Measurements from ENCODE around the gene ZNF446. TPM values are rescaled to one million over a fixed set of nuclear protein-coding genes. Genes with fewer than 3 reads are reported as not detected.

ZNF446 gene
- total RNA-seq, 3 donors from 2014 or later = 10.2 to 23.4 (median 20.0) TPM

- TF ChIP-seq CTCF (IDR thresholded peaks at IDR 0.05) = no peak
- no peak for TF ChIP-seq POLR2A (IDR thresholded peaks at IDR 0.05)
- TF ChIP-seq POLR2AphosphoS5 (IDR thresholded peaks at IDR 0.05) = no peak
- H3K4me3 ChIP-seq = no peak overlapping the region
- H3K9me3 ChIP-seq = no peaks in the 10 kb centered on the region
- H3K4me1 ChIP-seq = peaks cover 9 to 16% of the 10 kb centered on the region in 2 donors
- H3K27me3 ChIP-seq = no peaks in the 10 kb centered on the region
- no peaks in the 10 kb centered on the region for H3K36me3 ChIP-seq
- intact Hi-C loops (cut with DNase I; ENCODE audit: low total_unique reads) = no loop called here
- DNase-seq (ENCODE audit: low spot score in 2 of 2) = no peak
- no peak overlapping the region for H3K27ac ChIP-seq
These were observed 45.5 kb downstream of the ZNF446 start for GRCh38 chr19:58521651-58522050.

GRCh38 chr19:58522709-58523108 lies 46.6 kb downstream of the ZNF446 start:
- intact Hi-C loops (cut with DNase I; ENCODE audit: low total_unique reads) = no loop called here
- no peak for DNase-seq (ENCODE audit: low spot score in 2 of 2)
- H3K27me3 ChIP-seq = no peaks in the 10 kb centered on the region
- peaks cover 7 to 13% of the 10 kb centered on the region in 2 donors for H3K4me1 ChIP-seq
- TF ChIP-seq POLR2A (IDR thresholded peaks at IDR 0.05) = no peak
- TF ChIP-seq POLR2AphosphoS5 (IDR thresholded peaks at IDR 0.05) = no peak
- TF ChIP-seq CTCF (IDR thresholded peaks at IDR 0.05) = no peak
- H3K27ac ChIP-seq = no peak overlapping the region
- H3K36me3 ChIP-seq = no peaks in the 10 kb centered on the region
- H3K9me3 ChIP-seq = no peaks in the 10 kb centered on the region
- no peak overlapping the region for H3K4me3 ChIP-seq

GRCh38 chr19:58529405-58529804 lies 53.3 kb downstream of the ZNF446 start:
- H3K27ac ChIP-seq = no peak overlapping the region
- DNase-seq (ENCODE audit: low spot score in 2 of 2) = no peak
- no peaks in the 10 kb centered on the region for H3K4me1 ChIP-seq
- H3K27me3 ChIP-seq = peaks cover 0 to 5% of the 10 kb centered on the region in 2 donors
- H3K9me3 ChIP-seq = no peaks in the 10 kb centered on the region
- intact Hi-C loops (cut with DNase I; ENCODE audit: low total_unique reads) = no loop called here
- TF ChIP-seq POLR2A (IDR thresholded peaks at IDR 0.05) = no peak
- TF ChIP-seq POLR2AphosphoS5 (IDR thresholded peaks at IDR 0.05) = no peak
- no peak for TF ChIP-seq CTCF (IDR thresholded peaks at IDR 0.05)
- H3K36me3 ChIP-seq = no peaks in the 10 kb centered on the region
- no peak overlapping the region for H3K4me3 ChIP-seq

Other genes starting within 250 kb of the ZNF446 start
- gene ZNF544, start 247.4 kb upstream of the ZNF446 start, total RNA-seq = 10 to 100 TPM; 10.1 to 70.2 (median 36.1) TPM
- 10 to 100 TPM in 1 of 3 donors, 1 to 10 TPM in 2; 4.2 to 10.8 (median 9.2) TPM for gene ZNF8, start 197.4 kb upstream of the ZNF446 start, total RNA-seq
- gene ERVK3-1, start 171.0 kb upstream of the ZNF446 start, total RNA-seq = 10 to 100 TPM; 44.3 to 72.7 (median 60.0) TPM
- gene ZSCAN22, start 149.4 kb upstream of the ZNF446 start, total RNA-seq = 1 to 10 TPM; 2.6 to 3.8 (median 3.6) TPM
- 10 to 100 TPM; 40.6 to 42.7 (median 42.6) TPM for gene A1BG, start 122.9 kb upstream of the ZNF446 start, total RNA-seq
- 1 to 10 TPM in 2 of 3 donors, under 1 TPM in 1; 0.80 to 5.3 (median 3.6) TPM for gene ZNF497, start 113.6 kb upstream of the ZNF446 start, total RNA-seq
- gene ZNF837, start 95.3 kb upstream of the ZNF446 start, total RNA-seq = 1 to 10 TPM; 1.3 to 6.6 (median 2.3) TPM
- gene RPS5, start 89.1 kb upstream of the ZNF446 start, total RNA-seq = 1,000 to 10,000 TPM; 1,794 to 2,659 (median 2,022) TPM
- gene RNF225, start 80.7 kb upstream of the ZNF446 start, total RNA-seq = 1 to 10 TPM in 1 of 3 donors, not detected in 2; 2.9 TPM
- 10 to 100 TPM; 13.6 to 16.1 (median 15.8) TPM for gene ZNF584, start 67.7 kb upstream of the ZNF446 start, total RNA-seq
- 10 to 100 TPM in 1 of 3 donors, 1 to 10 TPM in 2; 3.5 to 13.3 (median 6.2) TPM for gene ZNF132, start 36.2 kb upstream of the ZNF446 start, total RNA-seq
- 1 to 10 TPM; 6.1 to 9.1 (median 7.2) TPM for gene ZNF324B, start 24.7 kb upstream of the ZNF446 start, total RNA-seq
- gene ZNF324, start 9.3 kb upstream of the ZNF446 start, total RNA-seq = 10 to 100 TPM in 2 of 3 donors, 1 to 10 TPM in 1; 9.0 to 30.9 (median 24.3) TPM
- gene SLC27A5, start 35.6 kb downstream of the ZNF446 start, total RNA-seq = 10 to 100 TPM in 2 of 3 donors, 1 to 10 TPM in 1; 4.7 to 18.0 (median 10.7) TPM
- gene ZBTB45, start 43.5 kb downstream of the ZNF446 start, total RNA-seq = 1 to 10 TPM; 8.2 to 9.2 (median 8.6) TPM
- 100 to 1,000 TPM; 110 to 190 (median 173) TPM for gene TRIM28, start 67.7 kb downstream of the ZNF446 start, total RNA-seq
- gene CHMP2A, start 78.8 kb downstream of the ZNF446 start, total RNA-seq = 100 to 1,000 TPM in 1 of 3 donors, 10 to 100 TPM in 2; 74.6 to 157 (median 92.8) TPM
- 10 to 100 TPM; 19.0 to 21.3 (median 19.3) TPM for gene UBE2M, start 82.3 kb downstream of the ZNF446 start, total RNA-seq
- 10 to 100 TPM; 18.7 to 43.0 (median 30.2) TPM for gene MZF1, start 97.0 kb downstream of the ZNF446 start, total RNA-seq